ENCODE data around the gene SFI1.

The SFI1 gene

GRCh38 chr22:31619611-31620300, 123.4 kb downstream of the SFI1 start:
- no peak overlapping the region for H3K4me3 ChIP-seq (ENCODE audit: low read length)
- no peak for TF ChIP-seq ZNF274 (IDR thresholded peaks at IDR 0.05; ENCODE audit: low read depth, low read length)

GRCh38 chr22:31620756-31621480, 124.6 kb downstream of the SFI1 start:
- H3K4me3 ChIP-seq (ENCODE audit: low read length): no peak overlapping the region
- TF ChIP-seq ZNF274 (IDR thresholded peaks at IDR 0.05; ENCODE audit: low read depth, low read length): no peak

GRCh38 chr22:31621507-31622124, 125.3 kb downstream of the SFI1 start:
- H3K4me3 ChIP-seq (ENCODE audit: low read length): no peak overlapping the region
- TF ChIP-seq ZNF274 (IDR thresholded peaks at IDR 0.05; ENCODE audit: low read depth, low read length): no peak

DNA sequence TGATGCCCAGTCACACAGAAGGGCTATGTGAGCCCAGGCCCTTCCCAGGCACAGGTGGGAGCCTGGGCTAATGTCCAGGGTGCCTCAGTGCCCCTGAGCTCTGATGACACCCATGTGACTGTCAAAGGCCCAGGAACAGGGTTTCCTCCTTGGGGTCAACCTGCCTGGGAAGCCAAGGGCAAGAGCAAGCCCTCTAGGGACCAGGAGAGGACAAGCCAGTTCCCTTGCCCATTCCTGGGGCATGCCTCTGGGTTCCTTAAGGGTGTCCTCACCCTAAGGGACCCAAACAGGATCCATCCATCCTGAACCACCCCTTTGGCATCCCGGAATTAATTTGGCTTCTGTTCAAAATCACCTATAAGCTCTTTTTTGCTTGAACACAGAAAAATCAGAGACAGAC, 126.6 kb downstream of the SFI1 start:
- H3K4me3 ChIP-seq (ENCODE audit: low read length): no peak overlapping the region
- TF ChIP-seq ZNF274 (IDR thresholded peaks at IDR 0.05; ENCODE audit: low read depth, low read length): no peak

- H3K4me3 ChIP-seq (ENCODE audit: low read length): no peak overlapping the region
- no peak for TF ChIP-seq ZNF274 (IDR thresholded peaks at IDR 0.05; ENCODE audit: low read depth, low read length)
Measured at GRCh38 chr22:31623592-31624304, 127.4 kb downstream of the SFI1 start.

DNA sequence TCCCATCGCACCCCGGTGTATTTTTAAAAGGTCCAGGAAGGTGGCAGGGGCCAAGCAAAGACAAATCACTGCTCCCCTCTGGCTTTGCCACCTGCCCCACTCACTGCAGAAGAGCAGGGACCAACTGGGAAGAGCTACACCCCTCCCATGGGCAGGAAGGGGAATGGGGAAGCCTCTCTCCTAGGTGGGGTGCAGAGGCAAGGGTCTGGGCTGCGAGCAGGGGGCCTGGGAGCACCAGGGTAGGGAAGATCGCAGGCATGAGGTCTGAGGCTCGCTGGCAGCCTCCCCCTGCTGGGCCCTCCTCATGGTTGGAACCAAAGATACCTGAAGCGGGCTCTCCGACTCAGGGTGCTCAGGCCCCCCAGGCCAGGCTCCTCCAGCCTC, 128.9 kb downstream of the SFI1 start:
- no peak overlapping the region for H3K4me3 ChIP-seq (ENCODE audit: low read length)

GRCh38 chr22:31625661-31626426, 129.5 kb downstream of the SFI1 start:
- H3K4me3 ChIP-seq (ENCODE audit: low read length): no peak overlapping the region

More for the DNA sequence above, 128.9 kb downstream of the SFI1 start:
- no peak for TF ChIP-seq ZNF274 (IDR thresholded peaks at IDR 0.05; ENCODE audit: low read depth, low read length)

DNA sequence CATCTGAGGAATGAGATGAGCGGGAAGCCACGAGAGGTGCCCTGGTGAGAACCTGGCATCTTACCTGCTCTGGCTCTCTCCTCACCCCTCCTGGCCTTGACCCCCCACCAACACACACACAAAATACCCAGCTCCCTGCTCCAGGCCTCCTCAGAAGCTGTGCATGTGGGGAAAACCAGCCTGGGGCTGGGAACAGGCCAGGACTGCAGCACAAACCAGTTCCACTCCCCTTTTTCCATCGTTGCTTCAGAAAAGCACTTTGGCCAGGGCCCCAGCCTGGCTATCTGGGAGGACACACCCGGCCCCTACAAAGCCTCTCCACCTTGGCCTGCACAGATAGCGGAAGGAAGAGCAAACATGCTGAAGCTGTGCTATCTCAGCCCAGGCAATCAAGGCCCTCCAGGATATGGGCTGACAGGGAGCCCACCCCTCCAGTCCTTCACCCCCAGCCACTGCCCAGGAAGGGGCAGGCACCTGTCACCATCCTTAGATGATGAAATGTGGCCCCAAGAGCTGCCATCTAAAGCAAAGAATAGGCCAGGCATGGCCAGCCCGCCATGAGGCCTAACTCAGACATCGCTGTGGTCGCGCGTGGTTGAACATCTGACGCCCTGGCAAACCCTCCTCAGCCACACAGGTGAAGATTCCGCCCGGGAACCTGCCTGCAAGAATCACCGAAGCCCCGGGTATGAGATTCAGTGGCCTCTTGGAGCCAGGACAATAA, 130.3 kb downstream of the SFI1 start:
- TF ChIP-seq ZNF274 (IDR thresholded peaks at IDR 0.05; ENCODE audit: low read depth, low read length): no peak
- H3K4me3 ChIP-seq (ENCODE audit: low read length): no peak overlapping the region

More at GRCh38 chr22:31625661-31626426, 129.5 kb downstream of the SFI1 start:
- no peak for TF ChIP-seq ZNF274 (IDR thresholded peaks at IDR 0.05; ENCODE audit: low read depth, low read length)

DNA sequence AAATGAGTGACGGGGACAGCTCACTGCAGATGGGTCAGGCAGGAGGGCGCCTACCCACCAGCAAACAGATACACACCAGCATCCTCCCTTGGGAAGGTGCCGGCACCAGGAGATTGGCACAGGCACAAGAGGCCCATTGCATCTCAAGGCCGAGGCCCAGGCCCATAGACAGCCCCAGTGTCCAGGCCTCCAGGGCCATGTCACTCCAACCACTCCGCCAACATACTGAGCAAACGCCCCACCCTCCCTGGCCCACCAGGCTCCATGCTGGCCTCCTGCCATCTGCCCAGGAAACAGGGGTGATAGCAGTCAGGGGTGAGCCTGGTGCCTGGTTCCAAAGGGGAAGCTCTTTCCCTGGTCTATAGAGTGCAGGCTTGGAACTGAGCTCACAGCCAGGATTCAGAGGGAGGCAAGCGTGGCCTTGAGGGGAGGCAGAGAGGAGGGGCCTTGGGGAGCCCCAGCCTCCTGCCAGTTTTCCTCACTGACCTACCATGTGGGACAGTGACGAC, 130.9 kb downstream of the SFI1 start:
- TF ChIP-seq ZNF274 (IDR thresholded peaks at IDR 0.05; ENCODE audit: low read depth, low read length): no peak
- no peak overlapping the region for H3K4me3 ChIP-seq (ENCODE audit: low read length)

DNA sequence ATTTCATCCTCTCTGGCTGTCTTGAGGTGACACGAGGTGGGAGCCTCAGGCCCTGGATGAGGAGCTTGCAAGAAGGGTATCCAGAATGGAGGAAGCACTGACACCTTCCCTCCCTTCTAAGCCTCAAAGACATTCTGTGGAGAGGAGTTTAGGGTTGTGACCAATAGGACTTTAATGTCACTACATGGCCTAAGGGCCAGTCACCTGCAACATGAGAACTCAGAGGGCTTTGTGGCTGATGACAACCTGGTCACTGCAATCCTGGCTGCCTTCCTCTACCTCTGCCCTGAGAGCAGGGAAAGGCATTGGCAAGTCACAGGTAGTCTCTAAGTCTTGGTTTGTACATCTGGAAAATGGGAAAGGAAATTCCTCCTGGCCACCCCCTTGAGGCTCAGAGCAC, 132.0 kb downstream of the SFI1 start:
- no peak overlapping the region for H3K4me3 ChIP-seq (ENCODE audit: low read length)
- TF ChIP-seq ZNF274 (IDR thresholded peaks at IDR 0.05; ENCODE audit: low read depth, low read length): no peak

- no peak for TF ChIP-seq ZNF274 (IDR thresholded peaks at IDR 0.05; ENCODE audit: low read depth, low read length)
- H3K4me3 ChIP-seq (ENCODE audit: low read length): peak overlapping the region; percentile 73; the same call in 1 of the 2 replicates
Measured at GRCh38 chr22:31628969-31629708, 132.8 kb downstream of the SFI1 start.

- no peak for TF ChIP-seq ZNF274 (IDR thresholded peaks at IDR 0.05; ENCODE audit: low read depth, low read length)
- peak overlapping the region; percentile 73 for H3K4me3 ChIP-seq (ENCODE audit: low read length)
Measured at GRCh38 chr22:31629741-31630184, 133.4 kb downstream of the SFI1 start.
